Fibroblast of skin of scalp (primary cell): ENCODE measurements around the gene LENG9.
"Not testable (repeated sequence)": the region's sequence is repeated elsewhere in the genome, so short reads cannot be mapped to it uniquely, and the experiment has no call there.

Experiments
- DNase-seq: peaks from one replicate; pipeline ENCODE4 v3.0.0-alpha.2; 2013

The LENG9 gene

GRCh38 chr19:54478677-54479266, 15.2 kb upstream of the LENG9 start:
- peak; percentile 61 for DNase-seq

- DNase-seq, result no peak
Observed at GRCh38 chr19:54477650-54478049, 14.1 kb upstream of the LENG9 start.

GRCh38 chr19:54475706-54476105, 12.1 kb upstream of the LENG9 start:
- no peak for DNase-seq

GRCh38 chr19:54473892-54474372, 10.4 kb upstream of the LENG9 start:
- no peak for DNase-seq

- peak; percentile 93 for DNase-seq
Observed at GRCh38 chr19:54473071-54473891, 9.7 kb upstream of the LENG9 start, which contains the start of gene CDC42EP5. Gene CDC42EP5 (minus strand): TSS chr19:54473296. CDS start chr19:54465547, 7,749 bp downstream.

- DNase-seq, result no peak
Observed at GRCh38 chr19:54470991-54471782, 7.6 kb upstream of the LENG9 start.

GRCh38 chr19:54470276-54470887, 6.8 kb upstream of the LENG9 start:
- no peak for DNase-seq

GRCh38 chr19:54469496-54469934, 5.9 kb upstream of the LENG9 start:
- DNase-seq, result no peak

GRCh38 chr19:54466110-54466480, 2.5 kb upstream of the LENG9 start:
- DNase-seq, result not testable (repeated sequence)

GRCh38 chr19:54465426-54466109, 2.0 kb upstream of the LENG9 start:
- no peak for DNase-seq

GRCh38 chr19:54464630-54465425, 1.2 kb upstream of the LENG9 start:
- DNase-seq, result peak; percentile 87

- DNase-seq, result peak; percentile 82
Observed at GRCh38 chr19:54464044-54464629, 559 bp upstream of the LENG9 start.

GRCh38 chr19:54462655-54463530, 685 bp downstream of the LENG9 start:
- peak; percentile 80 for DNase-seq

GRCh38 chr19:54462047-54462654, 1.4 kb downstream of the LENG9 start:
- no peak for DNase-seq

GRCh38 chr19:54461613-54462012, 2.0 kb downstream of the LENG9 start:
- no peak for DNase-seq

- DNase-seq, result no peak
Observed at GRCh38 chr19:54461210-54461609, 2.4 kb downstream of the LENG9 start.

- DNase-seq, result no peak
Observed at GRCh38 chr19:54460230-54461005, 3.2 kb downstream of the LENG9 start.
